ENCODE results near the gene ZNF460. TPM values are rescaled to one million over a fixed set of nuclear protein-coding genes. Genes with fewer than 3 reads are reported as not detected.

Gene ZNF460
- total RNA-seq, 1 experiment from 2014 or later = 43.1 TPM

- Histone ChIP-seq H3K4me3 (replicated peaks in 1 of 2; ENCODE audit: low read depth in 1 of 2, low read length in 2 of 2) (no peak overlapping the region), H3K4me1 (ENCODE audit: control insufficient read depth in 1 of 2, insufficient read depth in 2 of 2, low read length in 2 of 2) (peaks cover 6 to 16% of the 10 kb centered on the region in 2 experiments; a peak in 3 of 4 replicates), H3K27ac (ENCODE audit: low read depth, low read length) (no peak overlapping the region), H2AFZ (ENCODE audit: low read depth, low read length, poor library complexity, severe bottlenecking) (no peak overlapping the region), H3K79me2 (ENCODE audit: insufficient read depth, low read length) (peaks cover 39% of the 10 kb centered on the region), H3K9ac (ENCODE audit: low read length) (no peak overlapping the region), H4K20me1 (ENCODE audit: insufficient read depth) (no peaks in the 10 kb centered on the region), H3K4me2 (ENCODE audit: low read length) (no peak overlapping the region), H3K27me3 (ENCODE audit: insufficient read depth, low read length) (no peaks in the 10 kb centered on the region), H3K9me3 (ENCODE audit: control insufficient read depth in 1 of 2, insufficient read depth in 1 of 2, low read depth in 1 of 2, low read length in 2 of 2) (no peaks in the 10 kb centered on the region), H3K36me3 (ENCODE audit: control insufficient read depth in 1 of 2, insufficient read depth in 2 of 2, low read length in 2 of 2) (peaks cover 0 to 7% of the 10 kb centered on the region in 2 experiments; a peak in 1 of 4 replicates), H3K9me2 (ENCODE audit: insufficient read depth) (no peaks in the 10 kb centered on the region)
- no TSS peak for BruUV-seq (replicated peaks)
- no peak for ATAC-seq
- no peak for DNase-seq (ENCODE audit: low read depth, low spot score)
- intact Hi-C loops (cut with micrococcal nuclease) = no loop called here
- ChIA-PET RAD21 (ENCODE audit: low non-redundant PET in 1 of 2, low total read pairs in 2 of 2, uncharacterized antibody in 2 of 2, unreplicated experiment in 2 of 2) (no interaction called here), POLR2A (no interaction called here), CTCF (no interaction called here)
- TF ChIP-seq RAD21 (IDR thresholded peaks at IDR 0.05; ENCODE audit: low read depth) (no peak), SIN3A (IDR thresholded peaks at IDR 0.05; ENCODE audit: low read depth) (no peak), CEBPB (IDR thresholded peaks at IDR 0.05; ENCODE audit: low read depth) (no peak), ZNF274 (IDR thresholded peaks at IDR 0.05; ENCODE audit: low read depth, low read length) (no peak), POLR2A (IDR thresholded peaks at IDR 0.05; ENCODE audit: borderline replicate concordance, extremely low read depth, insufficient read depth, insufficient read length) (no peak), JUND (IDR thresholded peaks at IDR 0.05) (no peak), CBX3 (IDR thresholded peaks at IDR 0.05; ENCODE audit: low read depth) (no peak), EZH2 (IDR thresholded peaks at IDR 0.05) (no peak), ATF3 (IDR thresholded peaks at IDR 0.05) (no peak), CTCF (IDR thresholded peaks at IDR 0.05 in 2 of 3, conservative IDR thresholded peaks at IDR 0.05 in 1 of 3; ENCODE audit: borderline replicate concordance in 1 of 3, insufficient read depth in 1 of 3, low read depth in 2 of 3, low read length in 2 of 3) (no peak), MAX (IDR thresholded peaks at IDR 0.05) (no peak), SRF (IDR thresholded peaks at IDR 0.05; ENCODE audit: low read depth) (no peak), EZH2phosphoT487 (IDR thresholded peaks at IDR 0.05; ENCODE audit: borderline replicate concordance) (no peak), YY1 (IDR thresholded peaks at IDR 0.05; ENCODE audit: extremely low read depth, insufficient replicate concordance, low read depth, low read length) (no peak), SP1 (IDR thresholded peaks at IDR 0.05; ENCODE audit: low read depth) (no peak), ZFX (IDR thresholded peaks at IDR 0.05) (no peak)
Measured at GRCh38 chr19:57242821-57243220, 37.5 kb upstream of the ZNF460 start.

Measured in HCT116 (cell line).